ENCODE results near the gene RAB40B.
"Not testable (repeated sequence)": the region's sequence is repeated elsewhere in the genome, so short reads cannot be mapped to it uniquely, and the experiment has no call there.

Gene RAB40B

GRCh38 chr17:82667668-82668000, 30.9 kb downstream of the RAB40B start:
- no peak for DNase-seq (ENCODE audit: low spot score)

GRCh38 chr17:82666931-82667667, 31.4 kb downstream of the RAB40B start:
- DNase-seq (ENCODE audit: low spot score) = no peak

GRCh38 chr17:82665891-82666290, 32.6 kb downstream of the RAB40B start:
- DNase-seq (ENCODE audit: low spot score) = no peak

- no peak for DNase-seq (ENCODE audit: low spot score)
Measured at GRCh38 chr17:82665217-82665616, 33.3 kb downstream of the RAB40B start.

GRCh38 chr17:82664701-82665182, 33.8 kb downstream of the RAB40B start:
- DNase-seq (ENCODE audit: low spot score) = no peak

GRCh38 chr17:82664276-82664575, 34.3 kb downstream of the RAB40B start:
- no peak for DNase-seq (ENCODE audit: low spot score)

GRCh38 chr17:82663381-82664275, 34.9 kb downstream of the RAB40B start:
- DNase-seq (ENCODE audit: low spot score) = no peak

- DNase-seq (ENCODE audit: low spot score) = no peak
Measured at GRCh38 chr17:82662711-82663261, 35.7 kb downstream of the RAB40B start.

- no peak for DNase-seq (ENCODE audit: low spot score)
Measured at GRCh38 chr17:82661717-82662683, 36.5 kb downstream of the RAB40B start.

- DNase-seq (ENCODE audit: low spot score) = no peak
Measured at GRCh38 chr17:82659886-82660285, 38.6 kb downstream of the RAB40B start.

- no peak for DNase-seq (ENCODE audit: low spot score)
Measured at GRCh38 chr17:82658796-82659452, 39.6 kb downstream of the RAB40B start.

- DNase-seq (ENCODE audit: low spot score) = no peak
Measured at GRCh38 chr17:82658331-82658730, 40.2 kb downstream of the RAB40B start.

- DNase-seq (ENCODE audit: low spot score) = no peak
Measured at GRCh38 chr17:82657926-82658325, 40.6 kb downstream of the RAB40B start.

GRCh38 chr17:82656266-82656665, 42.2 kb downstream of the RAB40B start:
- no peak for DNase-seq (ENCODE audit: low spot score)

GRCh38 chr17:82655523-82655922, 43.0 kb downstream of the RAB40B start:
- no peak for DNase-seq (ENCODE audit: low spot score)

- DNase-seq (ENCODE audit: low spot score) = no peak
Measured at GRCh38 chr17:82655038-82655479, 43.4 kb downstream of the RAB40B start.

GRCh38 chr17:82654611-82655010, 43.9 kb downstream of the RAB40B start:
- DNase-seq (ENCODE audit: low spot score) = not testable (repeated sequence)

GRCh38 chr17:82653651-82654528, 44.6 kb downstream of the RAB40B start:
- DNase-seq (ENCODE audit: low spot score) = no peak

GRCh38 chr17:82650723-82651122, 47.8 kb downstream of the RAB40B start:
- DNase-seq (ENCODE audit: low spot score) = no peak
